Astrocyte of the spinal cord (primary cell): ENCODE data around the gene ZNF407.

ENCODE experiments used
- DNase-seq: peaks from one replicate; pipeline ENCODE4 v3.0.0; 2011; ENCODE audit warnings: low read depth, low spot score
- H3K4me3 ChIP-seq: 2 replicates; pipeline ENCODE4 v1.5.1; 2011; ENCODE audit warnings: low read depth, mild to moderate bottlenecking, low read length, moderate library complexity
- in situ Hi-C: cut with HindIII; loops from 2 replicates; pipeline ENCODE4 v1.10.0; 2017; ENCODE audit warnings: low sequenced_read_pairs
- TF ChIP-seq, protein P1 (sequence below): IDR thresholded peaks from 2 replicates; pipeline ENCODE4 v1.5.1; 2012; ENCODE audit warnings: low read depth, mild to moderate bottlenecking, low read length, inconsistent platforms

ZNF407 gene

DNA sequence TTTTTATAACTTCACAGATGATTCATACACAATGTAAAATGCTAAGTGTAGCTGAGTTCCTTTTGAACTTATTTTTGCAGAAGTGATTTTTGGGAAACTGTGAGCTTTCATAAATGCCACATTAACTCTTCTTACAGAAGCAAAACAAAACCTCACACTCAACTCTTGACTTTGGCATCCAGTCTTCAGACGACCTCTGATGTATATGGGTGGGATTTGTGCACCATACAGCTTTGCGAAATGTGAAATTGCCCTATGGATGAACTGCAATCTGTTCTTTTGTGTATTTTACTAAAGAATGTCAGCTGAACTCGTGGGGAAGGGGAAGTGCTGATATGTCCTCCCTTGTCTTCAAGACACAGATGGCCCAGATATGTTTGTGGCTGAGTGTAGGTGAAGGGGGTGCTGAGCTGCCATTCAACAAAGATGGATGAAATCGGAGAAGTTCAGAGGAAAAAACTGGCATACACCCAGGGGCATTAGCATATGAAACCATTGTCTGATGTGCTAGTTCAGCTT, 393.0 kb downstream of the ZNF407 start:
- in situ Hi-C loops: no loop called here
- no peak overlapping the region for H3K4me3 ChIP-seq
- DNase-seq: peak; percentile 29
- TF ChIP-seq, protein P1, sequence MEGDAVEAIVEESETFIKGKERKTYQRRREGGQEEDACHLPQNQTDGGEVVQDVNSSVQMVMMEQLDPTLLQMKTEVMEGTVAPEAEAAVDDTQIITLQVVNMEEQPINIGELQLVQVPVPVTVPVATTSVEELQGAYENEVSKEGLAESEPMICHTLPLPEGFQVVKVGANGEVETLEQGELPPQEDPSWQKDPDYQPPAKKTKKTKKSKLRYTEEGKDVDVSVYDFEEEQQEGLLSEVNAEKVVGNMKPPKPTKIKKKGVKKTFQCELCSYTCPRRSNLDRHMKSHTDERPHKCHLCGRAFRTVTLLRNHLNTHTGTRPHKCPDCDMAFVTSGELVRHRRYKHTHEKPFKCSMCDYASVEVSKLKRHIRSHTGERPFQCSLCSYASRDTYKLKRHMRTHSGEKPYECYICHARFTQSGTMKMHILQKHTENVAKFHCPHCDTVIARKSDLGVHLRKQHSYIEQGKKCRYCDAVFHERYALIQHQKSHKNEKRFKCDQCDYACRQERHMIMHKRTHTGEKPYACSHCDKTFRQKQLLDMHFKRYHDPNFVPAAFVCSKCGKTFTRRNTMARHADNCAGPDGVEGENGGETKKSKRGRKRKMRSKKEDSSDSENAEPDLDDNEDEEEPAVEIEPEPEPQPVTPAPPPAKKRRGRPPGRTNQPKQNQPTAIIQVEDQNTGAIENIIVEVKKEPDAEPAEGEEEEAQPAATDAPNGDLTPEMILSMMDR: no peak

DNA sequence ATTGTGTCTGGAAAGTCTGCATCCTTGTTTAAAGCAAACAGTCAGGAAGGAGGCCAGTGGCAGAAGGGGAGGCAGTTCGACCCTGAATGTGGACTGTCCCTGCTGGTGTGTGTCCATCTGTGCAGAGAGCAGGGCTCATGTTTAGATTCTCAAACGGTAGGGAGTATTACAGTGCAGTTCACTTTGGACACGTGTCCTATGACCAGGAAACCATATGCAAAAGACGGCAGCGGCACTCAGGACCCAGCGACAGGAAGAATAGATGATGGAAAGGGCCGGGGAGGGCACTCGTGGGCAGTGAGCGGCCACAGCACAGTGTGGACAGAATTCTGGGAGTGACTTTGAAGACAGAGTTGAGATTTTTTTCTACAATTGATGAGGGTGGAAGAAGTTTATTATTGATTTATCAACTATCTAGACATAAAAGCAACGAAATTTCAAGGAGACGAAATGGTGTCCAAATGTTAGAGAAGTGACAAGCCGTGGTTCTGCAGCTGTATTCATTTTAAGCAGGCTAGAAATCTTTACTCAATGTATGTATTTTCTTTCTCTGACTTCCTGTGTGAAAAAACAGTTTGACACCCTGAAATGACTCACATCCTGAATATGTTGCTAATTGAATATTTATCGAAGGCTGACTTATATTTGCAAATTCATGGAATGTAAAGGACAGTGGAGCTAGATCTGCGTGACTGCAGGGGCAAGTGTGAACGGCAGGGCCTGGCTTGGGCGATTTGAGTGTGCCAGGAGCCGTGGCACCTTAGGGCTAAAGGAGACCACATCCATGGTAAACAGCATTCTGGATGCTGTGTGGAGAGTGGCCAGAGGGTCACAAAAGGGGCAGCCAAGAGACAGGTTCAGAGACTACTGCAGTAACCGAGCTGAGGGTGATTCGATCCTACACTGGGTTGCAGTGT, 397.1 kb downstream of the ZNF407 start:
- no peak overlapping the region for H3K4me3 ChIP-seq
- TF ChIP-seq, protein P1: no peak
- in situ Hi-C loops: no loop called here
- DNase-seq: peak; percentile 10

DNA sequence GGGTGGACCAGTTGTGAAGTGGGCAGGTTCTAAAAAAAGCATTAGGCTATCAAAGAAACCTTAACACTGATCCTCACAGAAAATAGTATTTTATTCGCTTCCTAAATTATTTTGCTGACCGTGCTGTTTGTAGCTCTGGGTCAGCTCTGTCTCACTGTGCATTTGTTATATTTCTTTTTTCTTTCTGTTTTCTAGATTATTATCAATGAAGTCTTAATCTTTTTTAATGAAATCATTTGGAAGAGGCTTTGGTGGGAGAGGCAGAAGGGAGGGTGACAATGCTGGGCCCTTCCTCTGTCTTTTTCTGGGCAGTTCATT, 397.7 kb downstream of the ZNF407 start:
- in situ Hi-C loops: no loop called here
- DNase-seq: no peak
- TF ChIP-seq, protein P1: no peak
- H3K4me3 ChIP-seq: no peak overlapping the region

DNA sequence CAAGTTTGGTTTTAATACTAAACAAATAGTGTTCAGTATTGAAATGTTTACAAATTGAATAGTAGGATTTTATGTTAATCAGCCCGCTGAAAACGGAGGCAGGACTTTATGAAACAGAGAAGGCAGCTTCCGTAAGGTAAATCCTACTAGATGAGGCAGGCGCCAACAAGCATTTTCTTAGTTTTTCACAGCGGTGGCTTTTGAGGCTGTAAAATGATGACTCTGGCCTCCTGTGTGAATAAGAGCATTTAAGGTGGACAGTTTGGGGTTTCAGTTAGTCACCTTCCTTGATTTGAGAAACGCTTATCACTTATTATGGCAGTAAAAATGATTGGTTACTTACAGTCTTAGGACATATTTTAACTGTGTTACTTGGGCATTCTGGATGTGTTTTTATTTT, 398.4 kb downstream of the ZNF407 start:
- TF ChIP-seq, protein P1: no peak
- H3K4me3 ChIP-seq: no peak overlapping the region
- no peak for DNase-seq
- in situ Hi-C loops: no loop called here

GRCh38 chr18:74996996-74997395, 399.3 kb downstream of the ZNF407 start:
- no peak for DNase-seq
- in situ Hi-C loops: no loop called here
- TF ChIP-seq, protein P1: no peak
- no peak overlapping the region for H3K4me3 ChIP-seq

DNA sequence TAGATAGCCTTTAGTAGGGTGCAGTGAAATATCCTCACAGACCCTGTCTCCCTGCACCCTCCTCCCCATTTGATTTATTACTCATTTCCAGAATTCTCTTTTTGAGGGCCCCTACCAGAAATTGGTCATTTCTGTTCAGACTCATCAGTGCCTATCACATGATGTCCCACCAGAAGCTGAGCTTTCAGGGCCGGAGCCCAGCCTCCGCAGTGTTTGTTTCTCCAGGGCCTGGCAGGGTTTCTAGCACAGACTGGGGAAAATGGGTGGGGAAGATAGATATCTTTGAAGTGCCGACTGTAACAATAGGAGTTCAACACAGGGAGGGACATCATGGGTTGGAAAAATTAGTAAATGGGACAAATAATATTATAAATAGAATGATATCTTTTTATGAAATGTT, 403.2 kb downstream of the ZNF407 start:
- TF ChIP-seq, protein P1: no peak
- no peak for DNase-seq
- in situ Hi-C loops: no loop called here
- no peak overlapping the region for H3K4me3 ChIP-seq
